NCI-H1436 treated with DMSO at 0.1 percent for 48 hours (cell line): ENCODE measurements around the gene CARD8.
"Not testable (repeated sequence)": the region's sequence is repeated elsewhere in the genome, so short reads cannot be mapped to it uniquely, and the experiment has no call there.

Source experiments
- DNase-seq: peaks from one replicate; lab custom pipeline; 2025; lab: John Stamatoyannopoulos, UW

Gene CARD8

DNA sequence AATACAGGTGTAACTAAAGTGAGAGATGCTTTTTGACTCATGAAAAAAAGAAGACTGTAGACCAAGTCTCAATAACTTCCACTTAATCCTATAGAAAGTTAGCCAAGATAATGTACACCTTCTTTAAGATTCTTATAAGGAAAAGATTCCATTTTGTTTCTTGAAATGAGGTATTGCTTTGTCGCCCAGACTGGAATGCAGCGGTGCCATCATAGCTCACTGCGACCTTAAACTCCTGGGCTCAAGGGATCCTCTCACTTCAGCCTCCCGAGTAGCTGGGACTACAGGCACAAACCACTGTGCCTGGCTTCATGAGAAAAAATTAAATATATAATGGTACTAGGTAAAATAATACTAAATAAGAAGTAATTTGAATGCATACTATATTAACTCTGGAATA is 3.3 kb upstream of the CARD8 start:
- DNase-seq, result not testable (repeated sequence)

DNA sequence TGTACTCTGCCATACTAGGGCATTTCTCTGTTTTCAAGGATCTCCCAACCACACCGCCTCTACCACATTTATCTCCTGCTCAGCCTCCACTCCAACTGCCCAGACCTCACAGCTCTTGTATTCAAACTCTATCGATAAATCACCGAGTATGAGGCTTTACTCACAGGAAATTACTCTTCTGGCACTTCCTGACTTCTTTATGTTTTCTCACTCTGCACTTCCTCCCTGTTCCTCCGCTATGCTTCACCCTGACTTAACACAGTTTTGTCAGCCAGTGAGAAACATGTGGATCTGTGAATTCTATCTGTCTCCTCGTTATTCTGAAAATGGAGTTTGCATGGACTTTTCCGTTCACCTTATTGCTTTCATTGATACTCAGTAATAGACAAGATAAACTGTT is 2.6 kb upstream of the CARD8 start:
- no peak for DNase-seq

DNA sequence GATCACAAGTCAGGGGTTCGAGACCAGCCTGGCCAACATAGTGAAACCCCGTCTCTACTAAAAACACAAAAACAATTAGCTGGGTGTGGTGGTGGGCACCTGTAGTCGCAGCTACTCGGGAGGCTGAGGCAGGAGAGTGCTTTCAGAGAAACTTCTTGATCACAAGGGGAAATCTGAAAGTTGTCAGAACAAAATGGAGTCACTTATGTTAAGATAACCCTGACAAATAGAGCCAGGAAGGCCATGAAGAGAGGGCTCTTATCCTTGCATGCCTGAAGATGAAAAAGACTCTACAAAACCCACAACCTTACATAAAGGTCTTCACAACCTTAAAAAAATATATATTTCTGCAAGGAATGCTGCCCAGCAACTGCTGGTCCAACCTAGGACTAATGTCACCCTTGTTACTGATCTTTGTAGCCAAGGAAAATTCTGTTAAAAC is 1.2 kb downstream of the CARD8 start:
- no peak for DNase-seq

DNA sequence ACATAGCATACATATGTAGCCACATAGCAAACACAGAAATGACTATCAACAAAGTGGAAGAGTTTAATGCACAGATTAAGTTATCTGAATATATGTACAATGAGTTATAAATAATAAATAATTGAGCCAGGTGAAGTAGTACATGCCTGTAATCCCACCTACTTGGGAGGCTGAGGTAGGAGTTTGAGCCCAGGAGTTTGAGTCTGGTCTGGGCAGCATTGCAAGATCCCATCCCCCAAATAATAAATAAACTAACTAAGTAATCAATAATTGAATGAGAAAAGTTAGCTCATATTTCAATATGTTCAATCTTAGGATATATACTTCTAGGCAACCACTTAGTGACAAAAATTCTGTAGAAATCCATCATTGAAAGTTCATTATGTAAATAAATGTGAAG is 1.7 kb downstream of the CARD8 start:
- DNase-seq, result no peak

DNA sequence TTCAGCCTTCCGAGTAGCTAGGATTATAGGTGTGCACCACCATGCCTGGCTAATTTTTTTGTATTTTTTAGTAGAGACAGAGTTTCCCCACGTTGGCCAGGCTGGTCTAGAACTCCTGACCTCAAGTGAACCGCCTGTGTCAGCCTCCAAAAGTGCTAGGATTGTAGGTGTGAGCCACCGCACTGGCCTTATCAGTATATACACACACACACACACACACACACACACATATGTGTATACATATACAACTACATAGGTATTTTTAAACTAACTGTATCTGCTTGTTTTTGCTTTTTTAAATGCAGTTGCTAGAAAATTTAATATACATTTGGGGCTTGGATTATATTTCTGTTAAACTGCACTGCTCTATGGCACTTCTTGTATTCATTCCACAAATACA is 3.1 kb downstream of the CARD8 start:
- no peak for DNase-seq

DNA sequence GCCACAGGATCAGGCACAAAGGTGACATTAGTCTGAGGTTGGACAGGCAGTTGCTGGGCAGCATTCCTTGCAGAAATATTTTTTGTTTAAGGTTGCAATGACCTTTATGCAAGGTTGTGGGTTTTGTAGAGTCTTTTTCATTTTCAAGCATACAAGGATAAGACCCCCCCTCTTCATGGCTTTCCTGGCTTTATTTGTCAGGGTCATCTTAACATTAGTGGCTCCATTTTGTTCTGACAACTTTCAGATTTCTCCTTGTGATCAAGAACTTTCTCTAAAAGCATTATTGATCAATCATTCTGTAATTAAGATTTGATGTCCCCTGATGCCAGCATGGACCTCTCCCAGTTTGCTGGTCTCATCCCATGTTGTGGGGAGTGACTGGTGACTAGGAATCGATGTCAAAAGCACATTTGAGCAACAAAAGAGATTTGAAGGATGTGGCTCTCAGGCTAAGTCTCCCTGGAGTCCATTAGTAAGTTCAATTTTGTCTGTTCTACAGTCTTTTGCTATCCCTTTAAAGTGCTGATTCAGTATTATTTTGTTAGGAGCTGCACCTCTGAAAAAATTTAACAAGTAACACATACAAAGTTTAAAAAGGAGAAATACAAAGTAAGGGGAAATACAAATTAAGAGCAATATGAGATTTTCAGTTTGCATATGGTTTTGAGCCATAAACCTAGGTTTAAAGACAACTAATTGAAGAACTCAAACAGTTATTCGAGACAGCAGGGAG is 5.3 kb downstream of the CARD8 start:
- DNase-seq, result no peak

DNA sequence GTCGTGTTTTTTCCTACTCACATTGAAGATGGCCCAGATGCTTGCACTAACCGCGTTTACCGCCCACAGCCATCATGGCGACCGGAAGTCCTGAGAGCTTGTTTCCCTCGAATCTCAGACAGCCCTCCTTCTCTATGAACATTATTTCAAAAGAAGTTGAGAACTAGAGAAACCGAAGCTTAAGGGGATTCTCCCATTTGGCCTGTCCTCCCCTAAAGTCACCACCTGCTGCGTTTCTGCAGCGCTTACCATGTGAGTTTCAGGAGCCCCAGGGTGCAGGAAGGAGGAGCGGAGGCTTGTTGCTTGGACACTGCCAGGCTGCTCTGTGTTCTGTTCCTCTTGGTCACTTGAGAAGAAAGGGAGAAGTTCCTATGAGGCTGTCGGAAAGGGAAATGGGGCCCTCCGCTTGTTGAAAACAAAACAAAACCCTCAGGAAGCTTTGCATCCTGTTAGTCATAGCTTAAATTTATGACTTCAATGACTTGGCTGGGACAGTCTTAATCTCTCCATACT is 6.2 kb downstream of the CARD8 start:
- no peak for DNase-seq

DNA sequence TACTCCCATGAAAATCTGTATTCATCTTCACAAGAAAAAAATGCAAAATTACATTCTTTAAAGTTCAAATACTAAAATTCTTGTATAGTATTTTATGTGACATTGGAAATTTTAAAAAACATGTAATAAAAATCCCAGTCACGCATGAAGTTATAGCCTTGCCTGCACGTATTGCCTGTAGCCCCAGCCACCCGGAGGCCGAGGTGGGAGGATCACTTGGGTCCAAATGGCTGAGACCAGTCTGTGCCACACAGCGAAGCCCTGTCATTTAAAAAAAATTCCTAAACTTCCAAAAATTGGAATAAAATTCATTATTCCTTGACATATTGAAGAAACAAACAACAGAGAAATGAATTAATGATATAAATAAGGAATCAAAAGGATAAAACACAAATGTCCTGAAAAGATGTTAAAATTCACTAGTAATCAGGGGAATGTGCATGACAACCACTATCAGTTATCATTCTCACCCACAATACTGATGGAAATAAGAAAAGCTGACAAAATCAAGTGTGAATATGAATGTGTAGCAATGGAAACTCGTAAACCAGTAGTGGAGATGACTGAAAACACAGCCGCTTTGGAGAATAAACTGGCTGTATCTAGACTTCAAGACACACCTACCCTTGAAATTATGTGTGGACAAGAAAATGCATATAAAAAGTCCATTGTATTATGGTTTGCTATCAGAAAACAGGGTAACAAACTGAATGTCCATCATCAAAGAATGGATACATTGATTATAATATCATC is 7.5 kb downstream of the CARD8 start:
- no peak for DNase-seq

DNA sequence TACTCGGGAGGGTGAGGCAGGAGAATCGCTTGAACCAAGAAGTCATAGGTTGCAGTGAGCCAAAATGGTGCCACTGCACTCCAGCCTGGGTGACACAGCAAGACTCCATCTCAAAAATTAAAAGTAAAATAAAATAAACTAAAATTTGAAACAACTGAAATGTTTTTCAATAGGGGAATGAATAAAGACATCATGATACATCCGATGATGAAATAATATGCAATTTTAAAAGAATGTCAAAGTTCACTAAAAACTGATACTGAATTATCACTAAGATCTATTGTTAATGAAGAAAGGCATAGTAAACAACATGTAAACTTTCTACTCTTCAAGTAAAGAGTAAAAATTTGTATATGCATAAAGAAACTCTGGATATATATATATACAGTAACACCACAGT is 8.5 kb downstream of the CARD8 start:
- DNase-seq, result no peak

DNA sequence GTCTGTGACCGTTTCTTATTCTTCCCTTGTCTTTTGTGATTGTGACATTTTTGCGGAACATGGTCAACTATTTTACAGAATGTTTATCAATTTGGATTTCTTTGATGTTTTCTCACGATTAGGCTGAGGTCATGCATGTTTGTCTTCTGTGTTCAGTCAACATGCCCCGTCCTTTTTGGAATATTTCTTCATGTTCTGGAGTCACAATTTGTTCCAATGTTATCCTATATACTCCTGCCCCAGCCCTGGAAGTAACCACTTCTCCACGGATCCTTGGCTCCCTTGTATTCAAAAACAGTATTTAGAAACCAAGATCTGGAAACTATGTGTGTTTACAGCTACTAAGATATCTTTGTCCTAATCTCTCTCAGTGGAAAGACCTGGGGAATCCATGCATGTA is 9.6 kb downstream of the CARD8 start:
- no peak for DNase-seq

DNA sequence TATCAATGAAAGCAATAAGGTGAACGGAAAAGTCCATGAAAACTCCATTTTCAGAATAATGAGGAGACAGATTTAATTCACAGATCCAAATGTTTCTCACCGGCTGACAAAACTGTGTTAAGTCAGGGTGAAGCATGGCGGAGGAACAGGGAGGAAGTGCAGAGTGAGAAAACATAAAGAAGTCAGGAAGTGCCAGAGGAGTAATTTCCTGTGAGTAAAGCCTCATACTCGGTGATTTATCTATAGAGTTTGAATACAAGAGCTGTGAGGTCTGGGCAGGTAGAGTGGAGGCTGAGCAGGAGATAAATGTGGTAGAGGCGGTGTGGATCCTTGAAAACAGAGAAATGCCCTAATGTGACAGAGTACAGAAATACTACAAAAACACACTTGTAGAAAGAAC is 11.4 kb downstream of the CARD8 start:
- no peak for DNase-seq

DNA sequence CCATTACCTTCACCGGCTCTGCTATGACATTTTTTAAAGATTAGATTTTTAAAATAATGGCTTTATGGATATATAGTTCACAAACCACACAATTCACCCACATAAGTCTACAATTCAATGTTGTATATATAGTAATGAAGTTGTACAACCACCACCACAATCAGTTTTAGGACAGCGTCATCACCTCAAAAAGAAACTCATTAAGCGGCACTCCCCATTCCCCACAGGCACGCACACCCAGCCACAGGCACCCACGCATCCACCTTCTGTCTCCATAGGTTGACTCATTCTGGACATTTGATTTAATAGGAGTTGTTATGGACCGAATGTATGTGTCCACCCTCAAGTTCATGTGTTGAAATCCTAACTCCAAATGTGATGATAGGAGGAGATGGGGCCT is 13.9 kb downstream of the CARD8 start:
- DNase-seq, result not testable (repeated sequence)

DNA sequence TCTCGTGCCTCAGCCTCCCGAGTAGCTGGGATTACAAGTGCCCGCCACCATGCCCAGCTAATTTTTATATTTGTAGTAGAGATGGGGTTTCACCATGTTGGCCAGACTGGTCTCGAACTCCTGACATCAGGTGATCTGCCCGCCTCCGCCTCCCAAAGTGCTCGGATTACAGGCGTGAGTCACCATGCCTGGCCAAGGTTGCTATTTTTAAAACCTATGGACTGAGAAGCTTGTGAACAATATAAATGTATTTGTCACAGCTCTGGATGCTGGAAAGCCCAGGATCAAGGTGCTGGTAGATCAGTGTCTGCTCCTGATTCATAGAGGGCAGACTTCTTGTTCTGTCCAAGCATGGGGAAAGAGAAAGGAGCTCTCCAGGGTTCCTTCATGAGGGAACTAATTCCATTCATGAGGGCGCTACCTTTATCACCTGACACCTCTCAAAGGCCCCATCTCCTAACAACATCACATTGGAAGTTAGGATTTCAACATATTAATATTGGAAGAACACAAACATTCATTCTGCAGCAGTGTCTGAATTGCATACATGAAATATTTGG is 16.1 kb downstream of the CARD8 start:
- DNase-seq, result no peak

DNA sequence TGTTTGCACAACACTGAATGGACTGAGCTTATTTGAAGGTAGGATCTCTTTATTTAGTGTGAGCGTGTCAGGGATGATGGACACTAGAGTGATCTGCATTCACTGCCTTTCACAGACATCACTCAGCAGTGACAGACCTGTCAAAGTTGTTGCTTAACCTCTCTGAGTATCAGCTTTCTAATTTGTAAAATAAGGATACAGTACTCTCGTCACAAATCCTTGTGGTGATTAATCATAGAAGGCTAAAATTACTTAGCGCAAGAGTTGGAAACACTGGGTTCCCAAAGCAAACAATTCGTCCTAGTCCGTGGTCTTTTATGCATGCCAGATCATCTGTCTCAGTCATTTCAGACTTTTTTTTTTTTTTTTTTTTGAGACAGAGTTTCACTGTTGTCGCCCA is 16.6 kb downstream of the CARD8 start:
- no peak for DNase-seq

DNA sequence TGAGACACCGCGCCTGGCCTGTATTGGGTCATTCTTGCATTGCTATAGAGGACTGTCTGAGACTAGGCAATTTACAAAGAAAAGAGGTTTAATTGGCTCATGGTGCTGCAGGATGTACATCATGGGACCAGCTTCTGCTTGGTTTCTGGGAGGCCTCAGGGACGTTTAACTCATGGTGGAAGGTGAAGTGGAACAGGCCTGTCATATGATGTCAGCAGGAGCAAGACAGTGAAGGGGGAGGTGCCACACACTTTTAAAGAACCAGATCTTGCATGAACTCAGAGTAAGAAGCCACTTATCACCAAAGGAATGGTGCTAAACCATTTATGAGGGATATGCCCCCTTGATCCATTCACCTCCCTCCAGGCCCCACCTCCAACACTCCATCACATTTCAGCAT is 18.7 kb downstream of the CARD8 start:
- no peak for DNase-seq

DNA sequence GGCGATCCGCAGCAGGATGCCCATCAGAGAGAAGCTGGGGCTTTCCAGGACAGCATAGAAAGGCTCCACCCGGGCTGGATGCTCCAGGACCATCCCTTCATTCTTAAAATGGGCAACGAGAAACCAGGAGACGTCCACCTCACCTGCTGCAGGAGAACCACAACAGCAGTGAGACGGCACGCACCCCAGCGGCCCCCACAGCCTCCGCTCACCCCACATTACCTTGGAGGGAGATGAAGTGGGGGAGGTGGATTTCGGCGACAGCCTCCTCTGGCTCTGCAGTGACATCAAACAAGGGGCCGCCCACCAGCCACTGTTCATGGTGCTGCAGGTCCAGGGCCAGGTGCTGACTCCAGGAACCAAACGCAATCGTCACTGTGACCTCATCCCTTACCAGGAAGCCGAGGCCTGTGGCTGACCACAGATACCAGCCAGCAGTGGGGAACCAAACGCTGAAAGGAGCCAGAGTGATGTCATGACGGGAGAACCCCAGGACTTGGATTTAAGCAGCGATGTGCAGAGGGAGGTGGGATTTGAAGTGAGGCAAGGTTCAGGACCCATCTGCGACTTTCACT is 25.1 kb downstream of the CARD8 start:
- DNase-seq, result no peak

DNA sequence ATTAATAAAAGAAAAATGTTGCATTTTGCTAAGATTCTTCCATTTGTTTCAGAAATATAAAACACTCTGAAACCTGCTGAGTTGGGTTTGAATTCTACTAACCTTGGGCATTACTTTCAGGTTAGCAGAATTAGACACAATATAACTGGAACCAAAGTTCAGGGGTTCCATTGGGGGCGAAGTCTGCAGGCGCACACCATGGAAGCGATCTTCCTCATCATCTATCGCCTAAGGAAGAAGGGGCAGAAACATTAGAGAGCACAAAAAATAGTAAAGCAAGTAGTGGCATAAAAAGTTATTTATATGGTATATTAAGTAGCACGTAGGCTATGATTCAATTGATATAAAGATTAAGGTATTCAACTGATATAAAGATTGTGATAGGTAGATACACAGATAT is 34.1 kb downstream of the CARD8 start:
- no peak for DNase-seq

DNA sequence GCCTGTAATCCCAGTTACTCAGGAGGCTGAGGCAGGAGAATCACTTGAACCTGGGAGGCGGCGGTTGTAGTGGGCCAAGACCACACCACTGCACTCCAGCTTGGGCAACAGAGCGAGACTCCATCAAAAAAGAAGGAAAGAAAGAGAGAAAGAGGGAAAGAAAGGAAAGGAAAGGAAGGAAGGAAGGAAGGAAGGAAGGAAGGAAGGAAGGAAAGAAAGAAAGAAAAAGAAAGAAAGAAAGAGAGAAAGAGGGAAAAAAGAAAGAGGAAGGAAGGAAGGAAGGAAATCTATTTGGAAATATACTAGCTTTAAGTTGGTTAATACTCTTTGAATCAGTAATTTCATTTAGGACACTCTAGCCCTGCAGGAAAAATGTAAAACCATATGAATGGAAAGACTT is 34.9 kb downstream of the CARD8 start:
- DNase-seq, result not testable (repeated sequence)

DNA sequence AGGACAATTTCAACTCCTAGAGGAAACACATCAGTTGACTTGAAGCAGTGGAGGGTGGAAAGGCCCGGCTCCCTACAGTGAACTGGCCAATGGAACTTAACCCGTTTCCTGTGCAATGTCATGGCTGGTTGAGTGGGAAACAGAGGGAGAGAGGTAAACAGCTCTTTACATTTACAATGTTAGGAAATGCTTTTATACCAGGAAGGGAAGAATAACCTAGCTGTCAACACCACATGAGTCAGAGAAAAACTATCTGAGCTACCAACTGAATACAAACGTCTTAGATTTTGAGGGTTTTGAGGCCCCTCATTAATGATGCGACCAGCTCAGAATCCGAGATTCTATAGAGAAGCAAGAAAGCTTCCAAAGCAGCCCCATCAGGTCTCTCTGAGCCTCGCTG is 36.7 kb downstream of the CARD8 start:
- no peak for DNase-seq

DNA sequence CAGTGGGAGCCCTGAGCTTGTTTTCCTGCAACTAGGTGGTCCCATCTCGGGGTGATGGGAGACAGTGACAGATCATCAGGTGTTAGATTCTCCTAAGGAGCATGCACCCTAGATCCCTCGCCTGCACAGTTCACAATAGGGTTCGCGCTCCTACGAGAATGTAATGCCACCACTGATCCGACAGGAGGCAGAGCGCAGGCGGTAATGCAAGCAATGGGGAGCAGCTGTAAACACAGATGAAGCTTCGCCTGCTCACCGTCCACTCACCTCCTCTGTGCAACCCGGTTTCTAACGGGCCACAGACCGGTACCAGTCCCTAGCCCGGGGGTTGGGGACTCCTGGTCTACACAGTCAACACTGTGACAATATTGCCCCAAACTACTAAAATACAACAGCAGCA is 38.8 kb downstream of the CARD8 start:
- DNase-seq, result no peak

DNA sequence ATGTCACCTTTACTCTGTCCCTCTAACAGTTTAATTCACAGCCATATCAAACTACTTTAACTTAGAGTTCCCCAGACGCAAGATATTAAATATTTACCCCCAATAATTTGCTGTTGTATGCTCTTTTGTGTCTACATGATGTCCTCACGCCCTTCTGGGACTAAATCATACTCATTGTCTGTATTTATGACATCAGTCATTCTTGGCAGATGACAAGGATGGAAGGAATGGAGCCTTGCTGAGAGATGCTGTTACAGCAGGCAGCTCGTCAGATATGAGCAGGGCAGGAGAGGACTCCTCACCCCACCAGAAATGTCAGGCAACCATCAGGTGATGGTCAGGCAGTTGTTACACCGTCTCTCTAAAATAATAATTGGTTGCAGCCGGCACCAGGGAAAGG is 41.8 kb downstream of the CARD8 start:
- no peak for DNase-seq

DNA sequence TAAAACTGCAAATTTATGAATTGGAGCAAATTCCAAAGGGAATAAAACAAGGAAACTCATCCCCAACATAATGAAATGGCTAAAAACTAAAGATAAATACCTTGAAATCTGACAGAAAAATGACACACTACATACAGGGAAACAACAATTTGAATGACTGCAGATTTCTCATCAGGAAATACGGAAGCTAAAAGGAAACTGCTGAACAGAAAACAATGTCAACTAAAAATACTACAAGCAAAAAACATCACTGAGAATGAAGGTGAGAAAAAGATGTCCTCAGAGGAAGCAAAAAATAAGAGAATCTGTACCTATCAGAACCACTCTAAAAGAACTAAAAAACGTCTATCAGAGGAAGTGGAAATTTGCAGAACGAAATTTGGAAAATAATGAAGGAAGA is 45.7 kb downstream of the CARD8 start:
- no peak for DNase-seq
